ENCODE measurements around the gene PRKCH. TPM values are rescaled to one million over a fixed set of nuclear protein-coding genes. Genes with fewer than 3 reads are reported as not detected.
A peak's percentile ranks its signal among the peaks of the same experiment; 100 is the strongest.

Gene PRKCH
- total and polyA plus RNA-seq, 8 donors, result 35.2 to 48.8 (median 43.1) TPM

- Histone ChIP-seq H3K4me1 (peaks cover 3 to 27% of the 10 kb centered on the region in 2 donors), H3K27ac (peak overlapping the region; percentile 66 to 85), H3K4me3 (peak overlapping the region; percentile 65 to 72), H3K36me3 (no peaks in the 10 kb centered on the region), H3K27me3 (peaks cover 0 to 25% of the 10 kb centered on the region in 2 donors), H3K9me3 (no peaks in the 10 kb centered on the region)
- no peak for DNase-seq
- no peak for TF ChIP-seq CTCF (IDR thresholded peaks at IDR 0.05)
- intact Hi-C loops (cut with DNase I), result loop anchor here in 1 of 2 donors (10.0 kb wide), 1 partner anchor 112 kb away; no protein-coding TSS in a partner anchor
- ATAC-seq, result peak; percentile 51
Measured at GRCh38 chr14:61322799-61323290, 1.5 kb downstream of the PRKCH start.

GRCh38 chr14:61323970-61324369 lies 2.6 kb downstream of the PRKCH start:
- Histone ChIP-seq H3K4me1 (peaks cover 3 to 36% of the 10 kb centered on the region in 2 donors), H3K27me3 (peaks cover 0 to 25% of the 10 kb centered on the region in 2 donors), H3K27ac (peak overlapping the region in 1 of 2 donors; percentile 85), H3K36me3 (no peaks in the 10 kb centered on the region), H3K9me3 (no peaks in the 10 kb centered on the region), H3K4me3 (peak overlapping the region in 1 of 2 donors; percentile 72)
- TF ChIP-seq CTCF (IDR thresholded peaks at IDR 0.05), result no peak
- intact Hi-C loops (cut with DNase I), result loop anchor here in 1 of 2 donors (10.0 kb wide), 1 partner anchor 111 kb away; no protein-coding TSS in a partner anchor
- no peak for ATAC-seq
- DNase-seq, result no peak

- TF ChIP-seq CTCF (IDR thresholded peaks at IDR 0.05), result no peak
- DNase-seq (no peak), ATAC-seq (no peak)
- Histone ChIP-seq H3K9me3 (no peaks in the 10 kb centered on the region), H3K36me3 (no peaks in the 10 kb centered on the region), H3K27me3 (peaks cover 0 to 25% of the 10 kb centered on the region in 2 donors), H3K4me1 (peaks cover 3 to 48% of the 10 kb centered on the region in 2 donors), H3K27ac (peak overlapping the region in 1 of 2 donors; percentile 85), H3K4me3 (no peak overlapping the region)
- intact Hi-C loops (cut with DNase I), result loop anchor here in 1 of 2 donors (10.0 kb wide), 1 partner anchor 110 kb away; no protein-coding TSS in a partner anchor
Measured at GRCh38 chr14:61325166-61325565, 3.8 kb downstream of the PRKCH start.

GRCh38 chr14:61326146-61326545 lies 4.8 kb downstream of the PRKCH start:
- no peaks in the 10 kb centered on the region for H3K9me3 ChIP-seq
- H3K4me1 ChIP-seq, result peaks cover under 1 to 49% of the 10 kb centered on the region in 2 donors
- H3K27ac ChIP-seq, result peak overlapping the region; percentile 49 to 59
- no peak for TF ChIP-seq CTCF (IDR thresholded peaks at IDR 0.05)
- H3K36me3 ChIP-seq, result no peaks in the 10 kb centered on the region
- DNase-seq (no peak), ATAC-seq (no peak)
- intact Hi-C loops (cut with DNase I), result loop anchor here in 1 of 2 donors (10.0 kb wide), 1 partner anchor 109 kb away; no protein-coding TSS in a partner anchor
- H3K27me3 ChIP-seq, result peaks cover 0 to 21% of the 10 kb centered on the region in 2 donors
- H3K4me3 ChIP-seq, result no peak overlapping the region

- Histone ChIP-seq H3K27me3 (peaks cover 0 to 14% of the 10 kb centered on the region in 2 donors), H3K27ac (peak overlapping the region; percentile 49 to 68), H3K4me1 (peaks cover 0 to 46% of the 10 kb centered on the region in 2 donors), H3K9me3 (no peaks in the 10 kb centered on the region), H3K4me3 (no peak overlapping the region), H3K36me3 (no peaks in the 10 kb centered on the region)
- ATAC-seq (peak; percentile 25), DNase-seq (peak in 2 of 4 donors; percentile 54 to 56)
- TF ChIP-seq CTCF (IDR thresholded peaks at IDR 0.05), result no peak
- intact Hi-C loops (cut with DNase I), result loop anchor here in 1 of 2 donors (10.0 kb wide), 1 partner anchor 108 kb away; no protein-coding TSS in a partner anchor
Measured at GRCh38 chr14:61326847-61327246, 5.5 kb downstream of the PRKCH start.
